Vein endothelial cell (primary cell): ENCODE measurements around the gene FGG. TPM values are rescaled to one million over a fixed set of nuclear protein-coding genes. Genes with fewer than 3 reads are reported as not detected.

ENCODE experiments used
- total RNA-seq: library from RNA; depleted of rRNA; stranded (reverse); fragments of >200 nt; gene quantifications from 2 replicates; pipeline ENCODE4 v1.2.3, GENCODE V29; 2012

The FGG gene
- total RNA-seq: not detected in 2 replicates

GRCh38 chr4:154612472-154613414 lies at the start of gene FGG:
FGG (minus strand) TSS chr4:154612656; CDS start chr4:154612609, 47 bp downstream.

GRCh38 chr4:154590329-154591006 lies 22.0 kb downstream of the FGG start, which contains the start of gene FGA:
FGA (minus strand) TSS chr4:154590742; CDS start chr4:154590687, 55 bp downstream.

DNA sequence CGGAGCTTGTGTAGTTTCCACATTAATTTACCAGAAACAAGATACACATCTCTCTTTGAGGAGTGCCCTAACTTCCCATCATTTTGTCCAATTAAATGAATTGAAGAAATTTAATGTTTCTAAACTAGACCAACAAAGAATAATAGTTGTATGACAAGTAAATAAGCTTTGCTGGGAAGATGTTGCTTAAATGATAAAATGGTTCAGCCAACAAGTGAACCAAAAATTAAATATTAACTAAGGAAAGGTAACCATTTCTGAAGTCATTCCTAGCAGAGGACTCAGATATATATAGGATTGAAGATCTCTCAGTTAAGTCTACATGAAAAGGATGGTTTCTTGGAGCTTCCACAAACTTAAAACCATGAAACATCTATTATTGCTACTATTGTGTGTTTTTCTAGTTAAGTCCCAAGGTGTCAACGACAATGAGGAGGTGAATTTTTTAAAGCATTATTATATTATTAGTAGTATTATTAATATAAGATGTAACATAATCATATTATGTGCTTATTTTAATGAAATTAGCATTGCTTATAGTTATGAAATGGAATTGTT lies 49.7 kb downstream of the FGG start, which contains the start of gene FGB:
Gene FGB (plus strand): TSS at position 315 of the 558 bp plus-strand sequence. CDS start 8 bp downstream, at position 323.

Other genes starting within 250 kb of the FGG start
- gene DCHS2, start 120.9 kb downstream of the FGG start, total RNA-seq: 0.19 TPM in 1 of 2 replicates, not detected in the other
- gene PLRG1, start 62.3 kb downstream of the FGG start, total RNA-seq: 89.3 and 91.8 TPM in 2 replicates
- not detected in 2 replicates for gene FGB, start 49.6 kb downstream of the FGG start, total RNA-seq
- gene FGA, start 21.9 kb downstream of the FGG start, total RNA-seq: not detected in 2 replicates
- gene LRAT, start 131.3 kb upstream of the FGG start, total RNA-seq: not detected in 2 replicates
- 0.10 TPM in 1 of 2 replicates, not detected in the other for gene RBM46, start 168.6 kb upstream of the FGG start, total RNA-seq